Kidney (tissue), 14 donors: ENCODE data around the gene MYCBP2. TPM values are rescaled to one million over a fixed set of nuclear protein-coding genes. Genes with fewer than 3 reads are reported as not detected.

ENCODE experiments used
- DNase-seq, 5 donors: peaks; one replicate each; pipeline ENCODE4 v3.0.0-alpha.2; 2013 to 2020
- FAIRE-seq: peaks from 2 replicates; lab custom pipeline; 2012; peaks lifted over from hg19 to GRCh38; lab: Jason Lieb, UNC
- H3K27ac ChIP-seq, 2 donors: one replicate each; pipeline ENCODE4 v1.7.0; 2013; ENCODE audit warnings: low read depth in 2 of 2, low read length in 2 of 2, inconsistent platforms in 1 of 2
- H3K27me3 ChIP-seq: one replicate; pipeline ENCODE4 v1.7.1; 2013; ENCODE audit warnings: low read length, inconsistent platforms; ENCODE audit not compliant: control insufficient read depth, insufficient read depth
- H3K36me3 ChIP-seq, 3 donors: one replicate each; pipeline versions ENCODE4 v1.7.0 to v1.7.1; 2013; ENCODE audit warnings: low read length in 3 of 3, control low read depth in 1 of 3, inconsistent platforms in 1 of 3; ENCODE audit not compliant: insufficient read depth in 3 of 3, control insufficient read depth in 2 of 3
- H3K4me1 ChIP-seq, 3 donors: one replicate each; pipeline versions ENCODE4 v1.7.0 to v1.7.1; 2013; ENCODE audit warnings: low read length in 3 of 3, inconsistent platforms in 1 of 3, low read depth in 1 of 3; ENCODE audit not compliant: control insufficient read depth in 2 of 3, insufficient read depth in 2 of 3
- H3K4me3 ChIP-seq, 3 donors: one replicate each; pipeline versions ENCODE4 v1.7.0 to v1.8.1; 2013; ENCODE audit warnings: low read length in 3 of 3, control low read depth in 1 of 3, inconsistent platforms in 1 of 3
- H3K9ac ChIP-seq, 3 donors: one replicate each; pipeline versions ENCODE4 v1.7.0 to v1.7.1; 2013; ENCODE audit warnings: low read length in 3 of 3, control low read depth in 1 of 3, inconsistent platforms in 1 of 3
- H3K9me3 ChIP-seq, 3 donors: one replicate each; pipeline versions ENCODE4 v1.7.0 to v1.7.1; 2013; ENCODE audit warnings: low read length in 3 of 3, control low read depth in 1 of 3, inconsistent platforms in 1 of 3; ENCODE audit not compliant: control insufficient read depth in 2 of 3, insufficient read depth in 1 of 3
- intact Hi-C: fragments of 100-400 bp; cut with DNase I; formaldehyde crosslinking; loops from one replicate; pipeline ENCODE4 v1.11.1; 2022
- polyA plus RNA-seq: library from polyadenylated mRNA; stranded (reverse); fragments of 350-450 nt; fragmentation: Illumina TruSeq; extraction: RNeasy Lipid Tissue Mini Kit (QIAGEN cat#74804); gene quantifications from one replicate; pipeline ENCODE4 v1.2.3, GENCODE V29; 2014; ENCODE audit warnings: low read depth, low replicate concordance; ENCODE audit not compliant: insufficient read depth
- total RNA-seq: library from RNA; stranded (reverse); fragmentation: NEBNext Ultra II Directional; extraction: Animal tissue kit (Norgen Biotek cat#: 25700); gene quantifications from one replicate; pipeline ENCODE4 v1.2.1, GENCODE V29; 2021
- TF ChIP-seq, protein P1 (sequence below): IDR thresholded peaks from 3 replicates; pipeline ENCODE4 v1.5.1; 2012; ENCODE audit warnings: mild to moderate bottlenecking, moderate library complexity, borderline replicate concordance; ENCODE audit not compliant: insufficient read depth; ENCODE audit errors: extremely low read depth
- donor health status: control.
- donor health status: control.
- donor health status: control.
- donor health status: control.
- donor health status: control.
- donor health status: DM: yes; HTN: yes; CAD: no.
- donor health status: Normal renal cell carcinoma (clear cell type).

The MYCBP2 gene
- total and polyA plus RNA-seq, 2 donors from 2014 or later = 14.5 to 96.4 TPM

DNA sequence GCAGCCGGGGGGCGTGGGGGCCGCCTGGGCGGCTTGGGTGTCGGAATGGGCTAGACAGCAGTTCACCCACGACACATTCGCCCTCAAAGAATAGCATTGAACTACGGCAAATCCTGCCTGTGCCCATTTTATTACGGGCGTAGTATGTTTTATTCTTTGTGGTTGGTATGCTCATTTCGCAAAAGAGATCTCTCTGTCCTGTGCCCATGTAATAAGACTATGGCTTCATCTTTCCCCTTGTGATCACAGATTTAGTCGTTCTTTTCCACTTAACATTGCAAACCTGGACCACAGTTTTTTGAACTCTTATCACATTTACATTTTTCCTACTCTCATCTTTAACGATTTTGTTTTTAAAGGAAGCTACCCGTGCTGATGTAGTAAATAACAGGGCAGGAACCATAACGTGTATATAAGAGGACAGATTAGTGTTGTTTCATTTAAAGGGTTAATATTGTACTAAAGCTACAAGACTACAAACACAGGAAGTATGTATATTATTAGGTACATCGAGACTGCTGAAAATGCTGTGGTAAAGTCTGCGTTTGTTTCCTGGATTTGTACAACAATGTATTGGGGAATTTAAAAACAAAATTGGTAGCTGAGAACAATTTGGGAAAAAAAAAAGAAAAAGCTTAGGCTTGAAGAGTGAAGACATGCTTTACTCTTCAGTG lies 3.2 kb upstream of the MYCBP2 start:
- H3K27me3 ChIP-seq = no peaks in the 10 kb centered on the region
- TF ChIP-seq, protein P1, sequence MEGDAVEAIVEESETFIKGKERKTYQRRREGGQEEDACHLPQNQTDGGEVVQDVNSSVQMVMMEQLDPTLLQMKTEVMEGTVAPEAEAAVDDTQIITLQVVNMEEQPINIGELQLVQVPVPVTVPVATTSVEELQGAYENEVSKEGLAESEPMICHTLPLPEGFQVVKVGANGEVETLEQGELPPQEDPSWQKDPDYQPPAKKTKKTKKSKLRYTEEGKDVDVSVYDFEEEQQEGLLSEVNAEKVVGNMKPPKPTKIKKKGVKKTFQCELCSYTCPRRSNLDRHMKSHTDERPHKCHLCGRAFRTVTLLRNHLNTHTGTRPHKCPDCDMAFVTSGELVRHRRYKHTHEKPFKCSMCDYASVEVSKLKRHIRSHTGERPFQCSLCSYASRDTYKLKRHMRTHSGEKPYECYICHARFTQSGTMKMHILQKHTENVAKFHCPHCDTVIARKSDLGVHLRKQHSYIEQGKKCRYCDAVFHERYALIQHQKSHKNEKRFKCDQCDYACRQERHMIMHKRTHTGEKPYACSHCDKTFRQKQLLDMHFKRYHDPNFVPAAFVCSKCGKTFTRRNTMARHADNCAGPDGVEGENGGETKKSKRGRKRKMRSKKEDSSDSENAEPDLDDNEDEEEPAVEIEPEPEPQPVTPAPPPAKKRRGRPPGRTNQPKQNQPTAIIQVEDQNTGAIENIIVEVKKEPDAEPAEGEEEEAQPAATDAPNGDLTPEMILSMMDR = no peak
- intact Hi-C loops = no loop called here
- DNase-seq (no peak), FAIRE-seq (no peak)
- H3K4me1 ChIP-seq = peaks cover 0 to 11% (median 5%) of the 10 kb centered on the region in 3 donors
- H3K4me3 ChIP-seq = peak overlapping the region; percentile 89 to 96 (median 89)
- H3K36me3 ChIP-seq = no peaks in the 10 kb centered on the region
- H3K27ac ChIP-seq = peak overlapping the region; percentile 78 to 83
- peak overlapping the region; percentile 52 to 74 (median 61) for H3K9ac ChIP-seq
- no peaks in the 10 kb centered on the region for H3K9me3 ChIP-seq

DNA sequence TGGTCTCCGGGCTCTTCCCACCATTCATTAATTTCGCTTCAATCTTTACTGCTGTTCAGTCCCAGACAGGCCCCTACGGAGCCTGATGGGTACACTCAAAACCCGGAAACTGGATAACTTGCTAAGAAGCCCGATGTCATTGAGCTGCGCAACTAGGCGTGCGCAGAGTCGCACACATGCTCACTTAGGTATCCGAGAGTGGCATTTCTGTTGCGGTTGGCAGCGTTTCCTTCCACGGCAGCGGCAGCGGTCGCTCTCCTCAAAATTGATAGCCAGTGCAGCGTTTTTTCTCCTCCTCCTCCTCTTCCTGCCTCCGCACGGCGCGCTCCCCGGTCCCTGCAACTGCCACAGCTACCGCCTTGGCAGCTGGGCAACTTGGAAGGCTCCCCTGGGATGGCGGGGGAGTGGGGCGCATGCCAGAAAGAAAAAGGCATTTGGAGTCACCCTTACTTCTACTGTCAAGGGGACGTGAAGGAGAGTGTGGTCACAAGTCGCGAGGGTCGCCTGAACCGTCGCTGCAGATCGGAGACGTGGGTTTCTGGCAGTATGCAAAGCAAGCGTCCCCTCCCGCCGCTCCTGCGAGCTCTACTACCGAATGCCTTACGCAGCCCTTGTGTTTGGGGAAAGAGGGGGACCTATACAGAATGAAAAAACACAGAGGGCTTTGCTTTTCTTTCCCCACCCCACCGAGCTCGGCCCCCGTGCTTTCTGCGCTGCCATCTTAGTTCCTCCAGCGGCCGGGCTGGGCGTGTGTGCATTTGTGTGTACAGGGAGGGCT lies 2.4 kb upstream of the MYCBP2 start:
- peak overlapping the region; percentile 78 to 83 for H3K27ac ChIP-seq
- DNase-seq (peak; percentile 90 to 97 (median 94)), FAIRE-seq (no peak)
- H3K9me3 ChIP-seq = no peaks in the 10 kb centered on the region
- peak overlapping the region; percentile 61 to 74 (median 67) for H3K9ac ChIP-seq
- H3K4me1 ChIP-seq = peaks cover 0 to 18% (median 7%) of the 10 kb centered on the region in 3 donors
- H3K36me3 ChIP-seq = no peaks in the 10 kb centered on the region
- TF ChIP-seq, protein P1 = no peak
- intact Hi-C loops = no loop called here
- H3K4me3 ChIP-seq = peak overlapping the region; percentile 89 to 96 (median 89)
- no peaks in the 10 kb centered on the region for H3K27me3 ChIP-seq

DNA sequence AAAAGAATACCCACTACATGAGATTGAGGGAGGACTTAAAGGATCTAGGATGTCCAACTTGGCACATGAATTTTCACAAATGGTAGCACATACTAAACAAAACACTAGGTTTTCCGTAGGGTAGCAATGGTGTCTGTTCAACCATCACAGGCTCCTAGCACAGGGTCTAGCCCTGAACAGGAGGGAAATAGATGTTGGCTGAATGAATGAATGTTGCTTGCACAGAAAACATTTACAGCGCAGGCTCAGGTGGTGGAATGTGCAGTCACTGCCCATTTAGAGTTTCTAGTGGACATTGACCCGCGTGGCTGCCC lies 1.9 kb upstream of the MYCBP2 start:
- Histone ChIP-seq H3K36me3 (no peaks in the 10 kb centered on the region), H3K4me1 (peaks cover 0 to 21% (median 7%) of the 10 kb centered on the region in 3 donors), H3K9me3 (no peaks in the 10 kb centered on the region), H3K9ac (peak overlapping the region; percentile 61 to 74 (median 67)), H3K27me3 (no peaks in the 10 kb centered on the region), H3K4me3 (peak overlapping the region; percentile 89 to 96 (median 89)), H3K27ac (peak overlapping the region; percentile 78 to 83)
- FAIRE-seq = no peak
- TF ChIP-seq, protein P1 = no peak
- DNase-seq = no peak
- intact Hi-C loops = no loop called here
